ENCODE measurements around the gene RABGAP1L.

Gene RABGAP1L

GRCh38 chr1:174988986-174989385 lies 829.7 kb downstream of the RABGAP1L start:
- Histone ChIP-seq H4K12ac (ENCODE audit: low read depth, low read length) (no peak overlapping the region), H3K27me3 (ENCODE audit: insufficient read depth, low read length) (no peaks in the 10 kb centered on the region), H3K79me1 (ENCODE audit: low read length) (no peaks in the 10 kb centered on the region), H3K4ac (ENCODE audit: low read depth, low read length) (no peak overlapping the region), H2AK5ac (ENCODE audit: low read length) (no peak overlapping the region), H3K27ac (ENCODE audit: low read depth, low read length) (no peak overlapping the region), H4K8ac (ENCODE audit: low read depth, low read length) (no peak overlapping the region), H2BK12ac (ENCODE audit: low read length) (no peak overlapping the region), H3K4me3 (ENCODE audit: low read depth, low read length) (no peak overlapping the region), H3K18ac (ENCODE audit: low read length) (no peak overlapping the region), H3K4me1 (ENCODE audit: control insufficient read depth in 1 of 2, insufficient read depth in 2 of 2, low read length in 2 of 2) (no peaks in the 10 kb centered on the region), H3K4me2 (ENCODE audit: low read length) (no peak overlapping the region), H2BK5ac (ENCODE audit: low read depth, low read length, poor library complexity) (no peak overlapping the region), H3K23ac (ENCODE audit: low read length) (no peak overlapping the region), H3K79me2 (ENCODE audit: control insufficient read depth, insufficient read depth, low read length, poor library complexity) (no peaks in the 10 kb centered on the region), H3K36me3 (ENCODE audit: control insufficient read depth in 1 of 2, insufficient read depth in 2 of 2, low read length in 2 of 2) (no peaks in the 10 kb centered on the region), H3K9ac (ENCODE audit: low read length) (no peak overlapping the region), H2BK120ac (ENCODE audit: insufficient read depth, low read length, poor library complexity) (no peak overlapping the region), H2AFZ (ENCODE audit: insufficient read depth, low read length, poor library complexity) (no peak overlapping the region), H3K9me3 (ENCODE audit: insufficient read depth, low read depth, low read length) (no peaks in the 10 kb centered on the region), H3K14ac (ENCODE audit: low read length) (no peak overlapping the region), H4K91ac (ENCODE audit: low read depth, low read length) (no peak overlapping the region)
- no CpG with 5 or more reads among the region's 3 CpGs for WGBS (ENCODE audit: extremely low coverage, insufficient coverage, insufficient read length)
- no peak for DNase-seq

GRCh38 chr1:174989536-174990220 lies 830.4 kb downstream of the RABGAP1L start:
- H3K4ac ChIP-seq (ENCODE audit: low read depth, low read length): no peak overlapping the region
- H3K4me1 ChIP-seq (ENCODE audit: control insufficient read depth in 1 of 2, insufficient read depth in 2 of 2, low read length in 2 of 2): no peaks in the 10 kb centered on the region
- no peak overlapping the region for H2BK12ac ChIP-seq (ENCODE audit: low read length)
- no peak overlapping the region for H2BK5ac ChIP-seq (ENCODE audit: low read depth, low read length, poor library complexity)
- H3K18ac ChIP-seq (ENCODE audit: low read length): no peak overlapping the region
- no peak overlapping the region for H3K4me3 ChIP-seq (ENCODE audit: low read depth, low read length)
- H3K27me3 ChIP-seq (ENCODE audit: insufficient read depth, low read length): no peaks in the 10 kb centered on the region
- H3K14ac ChIP-seq (ENCODE audit: low read length): no peak overlapping the region
- no peaks in the 10 kb centered on the region for H3K36me3 ChIP-seq (ENCODE audit: control insufficient read depth in 1 of 2, insufficient read depth in 2 of 2, low read length in 2 of 2)
- H2BK120ac ChIP-seq (ENCODE audit: insufficient read depth, low read length, poor library complexity): no peak overlapping the region
- no peak overlapping the region for H2AK5ac ChIP-seq (ENCODE audit: low read length)
- H3K79me2 ChIP-seq (ENCODE audit: control insufficient read depth, insufficient read depth, low read length, poor library complexity): no peaks in the 10 kb centered on the region
- WGBS (ENCODE audit: extremely low coverage, insufficient coverage, insufficient read length): no CpG with 5 or more reads among the region's 5 CpGs
- H4K91ac ChIP-seq (ENCODE audit: low read depth, low read length): no peak overlapping the region
- DNase-seq: no peak
- no peak overlapping the region for H3K23ac ChIP-seq (ENCODE audit: low read length)
- no peaks in the 10 kb centered on the region for H3K9me3 ChIP-seq (ENCODE audit: insufficient read depth, low read depth, low read length)
- H3K79me1 ChIP-seq (ENCODE audit: low read length): no peaks in the 10 kb centered on the region
- no peak overlapping the region for H3K4me2 ChIP-seq (ENCODE audit: low read length)
- H2AFZ ChIP-seq (ENCODE audit: insufficient read depth, low read length, poor library complexity): no peak overlapping the region
- H4K8ac ChIP-seq (ENCODE audit: low read depth, low read length): no peak overlapping the region
- no peak overlapping the region for H3K9ac ChIP-seq (ENCODE audit: low read length)
- no peak overlapping the region for H3K27ac ChIP-seq (ENCODE audit: low read depth, low read length)
- H4K12ac ChIP-seq (ENCODE audit: low read depth, low read length): no peak overlapping the region

- no peak overlapping the region for H2BK120ac ChIP-seq (ENCODE audit: insufficient read depth, low read length, poor library complexity)
- no peak overlapping the region for H3K4me2 ChIP-seq (ENCODE audit: low read length)
- no peak overlapping the region for H3K18ac ChIP-seq (ENCODE audit: low read length)
- DNase-seq: peak in 1 of 2 donors; percentile 33
- H4K91ac ChIP-seq (ENCODE audit: low read depth, low read length): peak overlapping the region; percentile 1
- H3K9me3 ChIP-seq (ENCODE audit: insufficient read depth, low read depth, low read length): no peaks in the 10 kb centered on the region
- no peaks in the 10 kb centered on the region for H3K36me3 ChIP-seq (ENCODE audit: control insufficient read depth in 1 of 2, insufficient read depth in 2 of 2, low read length in 2 of 2)
- H3K4ac ChIP-seq (ENCODE audit: low read depth, low read length): no peak overlapping the region
- no peak overlapping the region for H4K12ac ChIP-seq (ENCODE audit: low read depth, low read length)
- H2AFZ ChIP-seq (ENCODE audit: insufficient read depth, low read length, poor library complexity): no peak overlapping the region
- H3K27me3 ChIP-seq (ENCODE audit: insufficient read depth, low read length): no peaks in the 10 kb centered on the region
- no peak overlapping the region for H4K8ac ChIP-seq (ENCODE audit: low read depth, low read length)
- no peak overlapping the region for H2BK5ac ChIP-seq (ENCODE audit: low read depth, low read length, poor library complexity)
- no peaks in the 10 kb centered on the region for H3K79me2 ChIP-seq (ENCODE audit: control insufficient read depth, insufficient read depth, low read length, poor library complexity)
- no peak overlapping the region for H3K27ac ChIP-seq (ENCODE audit: low read depth, low read length)
- H2BK12ac ChIP-seq (ENCODE audit: low read length): no peak overlapping the region
- H3K4me1 ChIP-seq (ENCODE audit: control insufficient read depth in 1 of 2, insufficient read depth in 2 of 2, low read length in 2 of 2): no peaks in the 10 kb centered on the region
- no peak overlapping the region for H3K14ac ChIP-seq (ENCODE audit: low read length)
- no CpG with 5 or more reads among the region's 6 CpGs for WGBS (ENCODE audit: extremely low coverage, insufficient coverage, insufficient read length)
- no peak overlapping the region for H3K9ac ChIP-seq (ENCODE audit: low read length)
- H3K4me3 ChIP-seq (ENCODE audit: low read depth, low read length): no peak overlapping the region
- H2AK5ac ChIP-seq (ENCODE audit: low read length): no peak overlapping the region
- no peak overlapping the region for H3K23ac ChIP-seq (ENCODE audit: low read length)
- no peaks in the 10 kb centered on the region for H3K79me1 ChIP-seq (ENCODE audit: low read length)
Observed at GRCh38 chr1:174990382-174990999, 831.2 kb downstream of the RABGAP1L start.

- Histone ChIP-seq H3K79me2 (ENCODE audit: control insufficient read depth, insufficient read depth, low read length, poor library complexity) (no peaks in the 10 kb centered on the region), H3K4me2 (ENCODE audit: low read length) (no peak overlapping the region), H4K8ac (ENCODE audit: low read depth, low read length) (no peak overlapping the region), H3K27me3 (ENCODE audit: insufficient read depth, low read length) (no peaks in the 10 kb centered on the region), H3K4me1 (ENCODE audit: control insufficient read depth in 1 of 2, insufficient read depth in 2 of 2, low read length in 2 of 2) (no peaks in the 10 kb centered on the region), H3K79me1 (ENCODE audit: low read length) (no peaks in the 10 kb centered on the region), H2BK12ac (ENCODE audit: low read length) (no peak overlapping the region), H2AFZ (ENCODE audit: insufficient read depth, low read length, poor library complexity) (no peak overlapping the region), H3K18ac (ENCODE audit: low read length) (no peak overlapping the region), H2BK120ac (ENCODE audit: insufficient read depth, low read length, poor library complexity) (no peak overlapping the region), H3K14ac (ENCODE audit: low read length) (no peak overlapping the region), H3K27ac (ENCODE audit: low read depth, low read length) (no peak overlapping the region), H3K9me3 (ENCODE audit: insufficient read depth, low read depth, low read length) (no peaks in the 10 kb centered on the region), H4K12ac (ENCODE audit: low read depth, low read length) (no peak overlapping the region), H2AK5ac (ENCODE audit: low read length) (no peak overlapping the region), H3K36me3 (ENCODE audit: control insufficient read depth in 1 of 2, insufficient read depth in 2 of 2, low read length in 2 of 2) (no peaks in the 10 kb centered on the region), H2BK5ac (ENCODE audit: low read depth, low read length, poor library complexity) (no peak overlapping the region), H3K4ac (ENCODE audit: low read depth, low read length) (no peak overlapping the region), H3K9ac (ENCODE audit: low read length) (no peak overlapping the region), H4K91ac (ENCODE audit: low read depth, low read length) (no peak overlapping the region), H3K23ac (ENCODE audit: low read length) (no peak overlapping the region), H3K4me3 (ENCODE audit: low read depth, low read length) (no peak overlapping the region)
- no CpG with 5 or more reads among the region's 1 CpG for WGBS (ENCODE audit: extremely low coverage, insufficient coverage, insufficient read length)
- no peak for DNase-seq
Observed at GRCh38 chr1:174991473-174991872, 832.2 kb downstream of the RABGAP1L start.

All from trophoblast cell (in vitro differentiated cells and primary cell).